ENCODE results near the gene NSDHL.

NSDHL gene

DNA sequence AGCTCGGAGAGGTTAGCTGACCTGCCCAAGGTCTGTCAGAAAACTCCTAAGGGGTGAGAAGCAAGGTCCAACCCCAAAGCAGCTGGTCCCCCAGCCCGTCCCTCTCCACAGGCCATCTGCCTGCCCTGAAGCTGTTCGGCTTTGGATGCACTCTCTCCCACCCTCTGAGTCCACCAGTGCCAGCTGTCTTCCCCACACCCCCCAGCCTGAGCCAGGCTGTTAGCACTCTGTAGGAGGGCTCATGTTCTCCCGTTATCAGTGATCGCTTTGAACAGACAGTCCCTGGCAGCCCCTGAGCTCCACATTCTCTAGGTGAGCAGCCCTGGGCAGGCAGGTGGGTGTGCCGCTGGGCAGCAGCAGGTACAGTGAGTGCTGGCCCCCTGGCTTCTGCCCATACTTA is 83.0 kb downstream of the NSDHL start:
- no peak for DNase-seq (ENCODE audit: low spot score)

GRCh38 chrX:152915541-152916241 is 84.8 kb downstream of the NSDHL start:
- DNase-seq (ENCODE audit: low spot score): no peak

- DNase-seq (ENCODE audit: low spot score): no peak
These were observed 87.1 kb downstream of the NSDHL start for GRCh38 chrX:152917656-152918579.

DNA sequence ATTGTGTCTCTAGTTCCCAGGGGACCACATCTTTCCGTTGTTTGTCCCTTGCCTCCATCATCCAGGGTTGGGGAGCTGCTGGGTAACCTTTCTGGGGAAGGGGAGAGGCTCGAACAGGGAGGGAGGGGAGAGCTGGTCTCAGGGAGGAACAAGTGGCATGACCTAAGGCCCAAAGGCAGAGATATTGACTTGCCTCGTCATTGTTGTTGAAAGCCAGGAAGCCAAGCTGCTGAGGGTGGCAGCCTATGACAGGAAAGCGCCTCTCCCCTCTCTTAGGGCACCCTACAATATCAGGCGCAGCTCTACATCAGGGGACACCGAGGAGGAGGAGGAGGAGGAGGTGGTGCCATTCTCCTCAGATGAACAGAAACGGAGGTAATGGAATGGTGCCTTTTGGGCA is 87.8 kb downstream of the NSDHL start:
- DNase-seq (ENCODE audit: low spot score): no peak

Data from pons (tissue), 1 donor.